Uterus (tissue), 2 donors: ENCODE results near the gene NT5C2.

Experiments
- CTCF ChIP-seq, 4 experiments: fragments of 200-600 bp in 2 of 4; fragments of 450-650 bp in 2 of 4; sonication (generic) in 2 of 4; IDR thresholded peaks; one replicate each; pipeline ENCODE4 v1.5.1; 2016 to 2019; ENCODE audit warnings: antibody characterized with exemption in 4 of 4, mild to moderate bottlenecking in 2 of 4, moderate library complexity in 1 of 4
- POLR2A ChIP-seq, 2 donors: fragments of 450-650 bp; IDR thresholded peaks; one replicate each; pipeline ENCODE4 v1.6.1; 2016; ENCODE audit warnings: antibody characterized with exemption in 2 of 2, mild to moderate bottlenecking in 1 of 2, moderate library complexity in 1 of 2

- TF ChIP-seq CTCF (IDR thresholded peaks at IDR 0.05) (no peak), POLR2A (IDR thresholded peaks at IDR 0.05) (no peak)
Measured at GRCh38 chr10:103089493-103089892, 103.6 kb downstream of the NT5C2 start.
